COR-L47 (cell line): Measurements from ENCODE around the gene APCDD1L.
"Not testable (repeated sequence)": the region's sequence is repeated elsewhere in the genome, so short reads cannot be mapped to it uniquely, and the experiment has no call there.

Source experiments
- DNase-seq: peaks from one replicate; lab custom pipeline; 2025; lab: John Stamatoyannopoulos, UW

The APCDD1L gene

DNA sequence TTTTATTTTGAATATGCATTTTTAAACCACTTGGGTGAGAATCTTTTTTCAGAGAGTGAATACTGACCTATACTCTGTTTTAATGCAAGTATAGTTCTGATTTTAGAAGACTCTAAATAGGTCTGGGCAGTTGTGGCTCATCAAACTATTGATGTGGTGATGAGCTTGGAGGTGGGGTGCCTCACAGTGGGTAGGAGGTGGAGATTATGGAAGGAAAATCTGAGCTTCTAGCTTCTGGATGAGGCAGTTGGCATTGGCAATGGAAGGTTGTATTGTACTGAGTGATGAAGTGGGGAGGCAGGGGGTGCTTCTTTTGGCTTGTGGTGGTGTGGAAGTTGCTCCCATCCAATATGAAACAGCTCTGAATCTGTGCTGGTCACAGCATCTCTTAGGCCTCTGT, 73.5 kb downstream of the APCDD1L start:
- DNase-seq = no peak

DNA sequence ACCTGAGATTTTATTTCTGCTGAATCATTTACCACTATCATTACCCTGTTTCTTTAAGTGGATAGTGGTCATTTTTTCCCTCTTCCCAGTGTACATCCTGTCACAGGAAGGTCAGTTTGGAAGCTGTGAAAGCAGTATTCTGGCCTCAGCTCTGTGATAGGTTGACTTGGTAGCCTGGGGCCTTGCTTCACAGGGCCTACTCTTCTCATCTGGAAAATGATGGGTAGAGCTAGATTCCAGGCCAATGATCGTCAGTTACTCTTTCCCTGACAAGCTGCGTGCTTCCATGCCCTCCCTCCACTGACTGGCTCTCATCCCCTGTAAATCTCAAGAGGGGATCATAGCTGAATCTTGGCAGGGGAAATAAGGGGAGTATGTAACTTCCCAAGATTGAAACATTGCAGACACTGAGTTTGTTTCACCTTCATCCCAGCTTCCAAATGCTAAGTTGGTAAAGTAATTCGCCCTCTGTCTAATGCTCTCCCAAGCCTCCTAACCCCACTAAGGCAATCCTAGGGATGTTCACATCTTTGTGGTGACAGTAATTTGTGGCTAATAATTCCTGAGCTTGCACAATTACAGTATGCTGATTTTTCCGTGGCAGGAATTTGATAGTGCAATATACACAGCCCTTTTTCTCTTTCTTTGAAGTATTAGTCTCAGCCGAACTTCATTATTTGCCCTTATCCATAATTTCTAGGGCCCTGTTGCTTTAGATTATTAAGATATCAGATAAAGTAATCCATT, 75.0 kb downstream of the APCDD1L start:
- no peak for DNase-seq

DNA sequence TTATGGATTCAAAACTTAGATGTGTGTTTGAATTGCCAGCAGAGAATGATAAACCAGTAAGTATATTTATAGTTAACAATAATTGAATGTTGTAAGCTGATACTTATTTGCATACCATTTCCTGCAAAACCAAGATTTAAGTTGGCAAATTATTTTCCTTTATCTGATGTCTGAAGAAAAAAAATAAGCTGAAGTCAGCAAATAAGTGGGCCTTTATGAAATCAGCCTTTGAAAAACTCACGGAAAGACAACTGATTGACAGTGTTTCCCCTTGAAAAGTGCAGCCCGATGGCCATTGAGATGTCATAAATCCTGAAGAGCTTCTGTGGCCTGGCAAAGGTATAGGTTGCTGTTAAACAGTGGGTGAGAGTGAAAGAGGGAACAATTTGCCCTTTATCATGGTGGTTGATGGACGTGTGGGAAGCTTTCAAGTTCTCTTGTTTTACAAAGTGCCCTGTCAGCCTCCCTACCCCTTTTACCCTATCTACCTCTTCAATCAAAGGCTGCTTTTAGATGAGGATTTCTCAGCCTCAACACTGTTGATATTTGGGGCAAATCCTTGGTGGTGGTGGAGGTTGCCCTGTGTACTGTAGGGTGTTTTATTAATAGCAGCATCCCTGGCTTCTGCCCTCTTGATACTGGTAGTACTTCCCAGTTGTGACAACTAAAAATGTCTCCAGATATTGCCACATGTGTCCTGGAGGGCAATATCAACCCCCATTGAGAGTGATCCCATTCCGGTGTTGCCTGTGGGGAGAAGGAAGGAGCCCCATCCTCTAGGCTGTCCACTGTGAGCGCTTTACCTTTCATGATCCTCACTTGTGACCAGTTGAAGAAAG, 76.0 kb downstream of the APCDD1L start:
- no peak for DNase-seq

DNA sequence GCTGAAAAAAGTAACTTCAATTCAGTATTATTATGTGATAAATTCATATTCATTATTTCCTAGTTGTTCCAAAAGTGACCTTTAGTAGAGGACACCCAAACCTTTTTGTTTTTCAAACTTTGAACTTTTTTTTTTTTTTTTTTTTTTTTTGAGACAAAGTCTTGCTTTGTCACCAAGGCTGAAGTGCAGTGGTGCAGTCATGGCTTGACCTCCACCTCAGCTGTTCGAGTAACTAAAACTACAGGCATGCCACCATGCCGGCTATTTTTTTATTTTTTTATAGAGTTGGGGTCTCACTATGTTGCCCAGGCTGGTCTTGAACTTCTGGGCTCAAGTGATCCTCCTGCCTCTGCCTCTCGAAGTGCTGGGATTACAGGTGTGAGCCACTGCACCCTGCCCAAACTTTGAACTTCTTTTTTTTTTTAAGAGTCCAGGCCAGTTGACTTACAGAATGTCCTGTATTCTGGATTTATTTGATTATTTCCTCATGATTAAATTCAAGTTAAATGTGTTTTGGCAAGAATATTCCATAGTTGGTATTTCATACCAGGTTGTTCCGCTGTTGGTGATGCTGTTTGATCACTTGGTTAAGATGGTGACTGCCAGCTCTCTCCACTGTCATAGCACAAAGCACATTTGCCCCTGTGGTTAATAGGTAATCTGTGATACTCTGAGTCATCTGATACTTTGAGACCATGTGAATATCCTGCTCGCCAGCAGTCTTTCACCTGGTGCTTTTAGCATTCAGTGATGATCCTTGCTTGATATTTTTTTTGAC, 78.1 kb downstream of the APCDD1L start:
- DNase-seq = no peak

DNA sequence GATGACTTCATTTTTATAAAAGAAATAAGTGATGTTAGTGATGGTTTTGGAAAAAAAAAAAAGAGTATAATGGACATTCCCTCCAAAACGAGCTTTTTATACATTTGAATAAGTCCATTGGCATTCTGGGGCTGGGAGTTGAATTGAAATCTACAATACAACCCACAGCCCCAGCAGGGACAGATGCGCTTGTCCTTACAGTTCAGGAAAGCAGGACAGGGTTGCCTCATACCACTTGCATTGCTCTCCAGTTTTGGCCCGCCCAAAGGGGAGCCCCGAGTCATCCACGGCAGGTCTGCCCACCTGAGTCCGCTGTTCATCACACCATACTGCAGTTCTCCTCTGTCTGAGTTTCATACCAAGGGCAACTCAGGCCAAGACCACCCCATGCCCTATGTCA, 80.0 kb downstream of the APCDD1L start:
- no peak for DNase-seq

DNA sequence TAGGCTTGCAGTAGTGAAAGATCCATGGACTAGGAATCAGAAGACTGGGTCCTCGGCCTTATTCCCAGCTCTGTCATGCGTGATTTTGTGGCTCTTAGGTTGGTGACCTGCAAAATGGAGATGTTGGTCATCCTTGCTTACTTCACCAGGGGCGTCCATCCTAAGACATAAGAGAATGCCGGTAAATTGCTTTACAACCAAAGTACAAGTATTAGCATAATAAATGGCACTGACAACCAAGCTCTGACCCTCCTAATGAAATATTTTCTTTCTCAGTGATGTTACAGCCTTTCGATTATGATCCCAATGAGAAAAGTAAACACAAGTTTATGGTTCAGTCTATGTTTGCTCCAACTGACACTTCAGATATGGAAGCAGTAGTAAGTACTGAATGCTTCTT, 80.9 kb downstream of the APCDD1L start:
- DNase-seq = no peak

DNA sequence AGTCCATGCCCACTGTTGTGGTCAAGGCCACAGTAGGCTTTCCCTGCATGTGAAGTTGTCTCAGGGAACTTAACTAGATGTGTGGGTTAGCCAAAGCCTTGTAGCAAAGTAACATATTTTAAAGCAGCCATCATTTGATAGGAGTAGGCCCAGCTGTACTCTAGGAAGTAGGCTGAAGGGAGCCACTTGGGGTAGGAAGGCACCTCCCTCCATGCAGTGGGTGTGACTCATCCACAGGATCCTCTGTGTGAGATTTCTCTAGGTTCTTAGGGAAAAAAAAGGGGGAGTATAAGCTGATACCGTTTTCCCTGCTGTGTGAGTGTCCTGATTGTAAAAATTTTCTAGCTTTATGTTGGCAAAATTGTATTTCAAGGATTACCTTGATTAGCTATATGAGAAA, 81.4 kb downstream of the APCDD1L start:
- no peak for DNase-seq

DNA sequence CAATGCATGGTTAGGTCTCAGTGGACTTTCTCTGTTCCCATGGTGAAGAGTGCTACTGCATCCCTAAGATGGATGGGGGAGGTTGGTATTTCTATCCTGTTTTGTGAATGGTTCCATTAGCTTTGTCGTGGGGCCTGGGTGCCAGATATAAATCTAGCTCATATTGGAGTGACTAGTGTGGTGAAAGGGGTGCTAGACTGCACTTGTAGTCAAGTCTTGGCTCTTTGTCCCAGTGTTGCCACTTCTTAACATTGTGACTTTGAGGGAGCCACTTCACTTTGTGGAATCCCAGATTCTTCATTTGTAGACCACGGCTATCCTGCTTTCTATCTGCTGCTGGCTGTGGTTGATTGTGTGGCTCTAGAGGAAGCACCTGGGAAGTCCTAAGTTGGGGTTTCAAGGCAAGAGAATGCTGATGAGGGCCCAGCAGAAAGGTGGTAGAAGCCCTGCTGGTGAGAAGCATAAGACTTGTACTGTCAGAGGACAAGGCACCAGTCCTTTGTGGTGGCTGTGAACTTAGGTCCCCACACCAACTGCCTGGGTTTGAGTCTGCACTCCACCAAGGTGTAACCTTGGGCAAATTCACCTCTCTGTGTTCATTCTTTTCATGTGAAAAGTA, 82.1 kb downstream of the APCDD1L start:
- no peak for DNase-seq

DNA sequence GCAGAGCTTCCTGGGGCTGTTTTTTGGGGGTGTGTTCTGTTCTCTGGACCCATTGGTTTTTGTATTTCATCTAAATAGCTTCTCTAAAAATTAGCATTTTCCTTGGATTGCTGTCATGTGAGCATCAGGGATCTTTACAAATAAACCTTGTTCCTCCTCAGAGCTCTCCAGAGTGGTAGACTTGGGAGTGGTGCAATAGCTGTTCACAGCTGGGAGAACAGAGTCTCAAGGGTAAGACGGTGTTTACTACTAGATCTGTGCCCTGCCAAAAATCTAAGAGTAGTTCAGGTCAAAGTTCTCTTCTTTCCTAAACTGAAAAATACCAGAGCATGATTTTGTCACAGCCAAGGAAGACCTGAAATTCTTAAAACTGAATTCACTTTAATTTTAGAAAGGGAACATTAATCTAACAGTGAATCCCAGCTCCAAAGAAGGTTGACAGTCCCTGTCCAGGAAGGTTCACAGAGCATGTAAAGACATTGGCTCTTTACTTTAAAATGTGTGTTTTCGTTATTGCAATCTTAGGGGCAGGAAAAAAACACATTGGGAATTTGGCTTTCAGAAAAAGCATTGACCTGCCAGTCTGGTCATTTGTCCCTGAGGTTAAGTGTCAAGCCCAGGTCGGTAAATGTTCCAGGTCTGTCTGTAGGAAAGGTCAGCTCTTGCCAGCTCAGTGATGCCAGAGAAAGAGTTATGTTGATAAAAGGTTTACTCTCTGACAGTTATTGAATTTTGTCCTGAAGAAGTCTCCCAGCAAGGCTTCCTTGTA, 82.8 kb downstream of the APCDD1L start:
- DNase-seq = no peak

DNA sequence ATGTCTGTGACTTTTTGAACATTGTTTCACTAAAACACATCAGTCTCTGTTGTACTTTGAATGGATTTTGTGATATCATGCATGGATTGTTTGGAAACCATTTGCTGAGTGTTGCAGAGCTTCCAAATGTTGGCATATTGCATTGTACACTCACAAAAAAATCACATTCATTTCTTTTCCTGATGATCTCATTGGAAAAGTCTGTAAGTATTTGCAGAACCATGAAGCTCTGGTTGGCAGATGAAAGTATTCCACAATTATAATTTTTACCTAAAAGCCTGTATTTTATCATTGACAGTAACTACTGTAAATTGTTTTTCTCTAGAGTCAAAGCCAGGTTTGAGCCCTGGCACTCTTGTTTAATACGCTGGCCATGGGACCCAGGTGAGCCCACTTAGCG, 84.1 kb downstream of the APCDD1L start:
- DNase-seq = no peak

DNA sequence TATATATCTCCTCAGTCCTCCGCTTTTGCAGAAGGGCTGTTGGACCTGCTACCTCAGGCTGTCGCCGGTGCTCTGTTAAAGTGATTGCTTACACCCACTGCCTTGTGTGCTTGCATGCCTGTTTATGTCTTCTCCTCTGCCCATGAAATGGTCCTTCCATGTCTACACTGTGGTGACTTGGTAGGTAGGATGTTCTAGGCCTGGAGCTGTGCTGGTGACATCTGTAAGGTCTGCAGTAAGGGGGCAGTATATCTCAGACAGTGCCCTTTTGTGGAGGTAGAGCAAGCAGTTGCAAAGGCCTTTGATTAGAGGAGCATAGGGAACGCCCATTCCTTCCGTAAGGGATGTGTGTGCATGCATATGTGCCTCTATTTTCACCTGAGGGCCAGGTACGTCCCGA, 85.9 kb downstream of the APCDD1L start:
- DNase-seq = no peak

DNA sequence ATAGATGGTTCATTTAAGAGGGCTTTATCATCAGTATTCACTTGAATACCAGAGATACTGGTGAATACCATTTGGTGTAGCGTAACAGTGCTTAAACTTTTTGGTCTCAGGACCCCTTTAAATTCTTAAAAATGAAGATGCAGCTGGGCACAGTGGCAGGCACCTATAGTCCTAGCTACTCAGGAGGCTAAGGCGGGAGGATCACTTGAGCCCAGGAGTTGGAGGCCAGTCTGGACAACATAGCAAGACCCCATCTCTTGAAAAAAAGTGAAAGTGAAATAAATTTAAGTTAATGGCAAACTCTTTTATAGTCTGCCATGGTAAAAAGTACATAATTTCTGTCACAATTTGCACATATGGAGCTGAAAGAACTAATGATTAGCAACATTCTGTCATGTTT, 86.8 kb downstream of the APCDD1L start:
- DNase-seq = no peak

DNA sequence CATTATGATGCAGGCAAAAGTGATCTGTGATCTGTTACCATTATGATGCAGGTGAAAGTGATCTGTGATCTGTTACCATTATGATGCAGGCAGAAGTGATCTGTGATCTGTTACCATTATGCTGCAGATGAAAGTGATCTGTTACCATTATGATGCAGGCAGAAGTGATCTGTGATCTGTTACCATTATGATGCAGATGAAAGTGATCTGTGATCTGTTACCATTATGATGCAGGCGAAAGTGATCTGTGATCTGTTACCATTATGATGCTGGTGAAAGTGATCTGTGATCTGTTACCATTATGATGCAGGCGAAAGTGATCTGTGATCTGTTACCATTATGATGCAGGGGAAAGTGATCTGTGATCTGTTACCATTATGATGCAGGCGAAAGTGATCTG, 87.6 kb downstream of the APCDD1L start:
- not testable (repeated sequence) for DNase-seq

DNA sequence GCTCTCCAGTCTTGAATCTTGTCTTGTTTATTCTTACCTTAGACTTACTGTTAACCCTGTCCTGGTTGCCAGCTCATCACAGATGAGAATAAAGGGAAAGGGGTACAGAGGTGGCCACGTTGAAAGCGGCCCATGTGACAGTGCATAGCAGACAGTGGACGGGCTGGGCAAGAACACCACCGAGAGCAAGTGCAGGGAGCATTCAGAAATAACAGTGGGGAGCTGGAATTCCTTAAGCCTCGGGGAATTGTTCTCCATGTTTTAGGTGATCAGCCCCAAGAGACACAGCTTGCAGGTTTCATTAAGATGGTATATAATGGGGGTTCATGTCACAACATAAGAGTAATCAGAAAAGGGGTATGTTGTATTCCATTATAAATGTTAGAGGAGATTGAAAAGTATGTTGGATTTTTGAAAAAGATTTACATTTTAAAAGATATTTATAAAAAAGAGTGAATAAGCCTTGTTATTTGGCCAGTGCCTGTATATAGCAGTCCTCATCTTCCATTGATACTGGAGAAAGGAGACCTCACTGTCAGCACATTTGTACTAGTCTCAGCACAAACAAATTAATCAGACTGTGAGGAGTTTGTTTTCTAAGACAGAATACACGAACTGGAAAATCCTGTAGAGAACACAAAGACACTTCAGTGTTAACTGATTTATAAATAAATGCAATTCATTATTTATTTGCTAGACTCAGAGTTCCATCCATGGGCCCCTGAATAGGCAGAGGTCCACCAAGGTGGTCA, 90.8 kb downstream of the APCDD1L start:
- DNase-seq = no peak

DNA sequence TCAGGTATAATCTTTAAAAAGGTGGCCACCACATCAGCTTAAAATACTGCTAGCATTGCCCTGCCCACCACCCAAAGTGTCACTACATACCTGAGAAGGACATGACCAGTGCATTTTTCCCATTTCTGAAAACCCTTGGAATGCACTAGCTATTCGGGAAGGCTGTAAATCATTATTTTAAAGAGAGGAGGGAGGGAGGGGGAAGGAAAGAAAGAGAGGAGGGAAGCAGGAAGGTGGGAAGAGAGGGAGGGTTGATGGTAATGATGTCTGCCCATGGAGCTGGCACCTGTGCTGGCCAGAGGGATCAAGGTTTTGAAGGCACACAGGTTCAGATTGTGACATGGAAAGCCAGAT, 93.7 kb downstream of the APCDD1L start:
- DNase-seq = no peak

DNA sequence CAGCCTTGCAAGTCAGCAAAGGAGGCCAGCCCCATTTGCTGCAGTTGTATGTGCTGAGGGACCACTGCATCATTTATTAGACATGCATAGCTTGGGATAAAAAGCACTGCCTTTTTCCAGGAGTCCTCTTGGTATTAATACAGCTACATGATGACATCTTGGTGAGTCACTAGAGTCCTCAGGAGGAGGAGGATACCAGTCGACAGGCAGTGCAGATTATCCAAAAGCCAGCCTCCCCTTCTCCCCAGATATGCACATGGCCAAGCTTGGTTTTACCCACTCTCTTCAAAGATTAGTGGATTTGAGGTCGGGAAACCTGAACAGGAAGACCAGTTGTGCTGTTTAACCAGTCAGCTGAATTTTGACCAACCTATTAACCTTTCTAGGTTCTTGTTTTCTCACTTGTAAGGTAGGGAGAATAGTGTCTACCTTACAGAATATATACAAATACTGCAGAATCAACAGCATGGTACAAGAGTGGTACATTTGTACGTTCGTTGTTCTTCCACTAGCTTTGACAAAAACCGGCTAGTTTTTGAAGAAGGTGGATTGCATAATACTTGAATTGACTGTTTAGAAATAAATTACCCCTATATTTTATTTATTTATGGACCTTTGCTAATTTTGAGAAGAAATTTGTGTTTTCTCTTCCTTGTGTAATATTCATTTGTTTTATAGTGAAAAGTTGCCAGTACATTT, 94.3 kb downstream of the APCDD1L start:
- no peak for DNase-seq

DNA sequence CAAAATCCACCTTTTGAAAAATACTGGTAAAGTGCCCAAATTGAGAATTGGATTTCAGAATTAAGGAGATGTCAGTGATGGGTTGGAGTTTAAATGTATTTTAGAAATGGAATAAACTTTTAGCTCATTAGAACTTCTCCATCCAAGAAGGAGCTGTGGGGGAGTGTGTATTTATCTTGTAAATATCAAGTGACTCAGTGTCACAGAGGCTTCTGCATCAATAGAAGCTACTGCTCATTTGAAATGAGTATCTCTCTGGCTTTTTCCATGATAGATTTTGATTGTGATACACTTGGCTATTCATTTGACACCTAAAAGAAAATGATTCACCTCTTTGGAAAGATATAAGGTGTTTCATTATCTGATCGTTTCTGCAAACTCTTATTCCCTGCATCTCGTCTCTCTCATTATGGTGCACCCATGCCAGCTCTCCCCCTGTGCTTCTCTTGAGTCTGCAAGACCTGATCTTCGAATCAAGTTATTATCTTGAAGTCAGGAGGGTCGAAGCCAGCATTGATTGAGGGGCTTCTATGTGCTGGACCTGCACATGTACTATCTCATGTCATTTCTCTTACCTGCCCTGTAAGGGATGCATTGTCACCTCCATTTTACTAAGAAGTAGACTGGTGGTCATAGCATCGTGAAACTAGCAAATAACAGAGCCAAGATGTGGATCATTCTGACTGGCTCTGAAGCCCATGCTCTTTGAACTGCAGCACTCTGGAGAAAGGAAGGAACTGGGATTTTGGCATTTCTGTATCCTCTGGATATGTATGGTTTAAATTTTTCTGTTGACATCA, 96.0 kb downstream of the APCDD1L start:
- no peak for DNase-seq

DNA sequence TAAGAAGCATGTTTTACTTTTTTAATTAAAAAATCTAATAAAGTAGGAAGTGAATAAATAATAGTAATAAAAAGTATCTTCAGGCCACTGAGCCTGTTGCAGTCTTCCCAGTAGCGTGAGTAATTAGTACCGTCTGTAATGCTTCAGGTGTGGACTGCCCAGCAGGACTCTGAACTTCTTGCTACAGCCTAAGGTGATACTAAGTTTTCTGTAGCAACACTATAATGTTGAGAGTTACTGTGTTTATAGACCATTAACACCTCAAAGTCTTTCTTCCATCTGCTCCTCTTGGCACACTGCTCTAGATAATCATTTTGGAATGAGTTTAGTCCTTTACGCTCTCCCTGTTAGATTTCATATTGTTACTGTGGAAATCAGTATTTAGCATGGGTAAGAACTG, 97.8 kb downstream of the APCDD1L start:
- no peak for DNase-seq

DNA sequence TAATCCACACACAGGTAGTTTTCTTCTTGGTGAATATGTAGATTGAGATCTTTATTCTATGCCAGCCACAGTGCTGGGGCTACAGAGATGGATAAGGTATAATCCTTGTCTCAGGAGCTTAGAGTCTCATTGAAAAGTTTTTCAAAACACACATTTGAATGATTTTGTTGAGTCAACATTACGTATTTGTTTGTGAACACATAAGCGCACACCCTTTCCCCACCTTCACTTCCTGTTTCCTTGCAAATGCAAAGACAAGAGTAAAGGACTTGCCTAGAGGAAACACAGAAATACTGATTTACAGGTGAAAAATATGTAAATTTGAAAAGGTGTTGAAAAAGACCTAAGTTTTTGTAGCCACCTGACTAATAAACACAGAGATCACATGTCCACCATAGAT, 98.4 kb downstream of the APCDD1L start:
- no peak for DNase-seq
